ENCODE measurements around the gene KIAA0232.
"Not testable (repeated sequence)": the region's sequence is repeated elsewhere in the genome, so short reads cannot be mapped to it uniquely, and the experiment has no call there.

KIAA0232 gene

DNA sequence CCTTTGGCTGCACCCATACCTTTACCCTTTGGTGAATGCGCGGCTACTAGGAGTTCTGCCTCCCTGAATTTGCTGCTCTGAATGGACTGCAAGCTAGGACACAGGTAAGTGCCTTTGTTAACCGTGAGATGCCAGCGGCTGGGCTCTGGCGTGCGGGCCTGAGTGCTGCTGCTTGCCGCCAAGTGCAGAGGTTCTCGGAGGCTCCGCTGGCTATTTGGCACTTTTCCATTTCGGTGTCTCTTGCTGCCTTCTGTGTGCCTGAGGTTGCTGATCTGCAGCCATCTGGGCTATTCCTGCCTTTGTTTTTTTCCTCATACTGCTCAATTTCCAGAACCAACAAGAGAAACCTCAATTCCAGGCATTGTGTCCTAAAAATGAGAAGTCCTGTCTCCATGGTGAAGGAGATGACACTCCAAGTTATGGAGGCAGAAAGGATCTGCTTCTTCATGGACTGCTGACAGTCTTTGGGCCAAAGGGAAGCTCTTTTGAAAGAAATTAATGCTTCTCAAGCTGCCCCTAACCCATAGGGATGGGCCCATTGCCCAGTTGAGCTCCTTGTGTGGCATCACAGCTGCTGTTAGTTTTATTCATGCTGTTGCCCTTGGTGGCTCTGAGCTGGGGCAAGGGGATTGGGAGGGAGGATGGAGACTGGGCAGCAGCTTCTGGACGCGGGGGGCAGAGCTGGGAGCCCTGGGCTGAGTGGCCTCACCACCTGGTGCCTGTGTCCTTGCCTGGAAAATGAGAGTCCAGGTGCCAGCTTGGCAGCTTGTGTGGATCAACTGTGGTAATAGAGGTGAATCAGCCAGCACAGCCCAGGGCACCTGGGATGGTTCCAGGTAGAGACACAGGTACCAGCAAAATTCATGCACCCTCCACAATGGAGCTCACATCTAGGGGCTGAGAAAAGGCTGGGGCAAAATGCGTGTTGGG, 123.3 kb downstream of the KIAA0232 start:
- DNase-seq, result no peak

DNA sequence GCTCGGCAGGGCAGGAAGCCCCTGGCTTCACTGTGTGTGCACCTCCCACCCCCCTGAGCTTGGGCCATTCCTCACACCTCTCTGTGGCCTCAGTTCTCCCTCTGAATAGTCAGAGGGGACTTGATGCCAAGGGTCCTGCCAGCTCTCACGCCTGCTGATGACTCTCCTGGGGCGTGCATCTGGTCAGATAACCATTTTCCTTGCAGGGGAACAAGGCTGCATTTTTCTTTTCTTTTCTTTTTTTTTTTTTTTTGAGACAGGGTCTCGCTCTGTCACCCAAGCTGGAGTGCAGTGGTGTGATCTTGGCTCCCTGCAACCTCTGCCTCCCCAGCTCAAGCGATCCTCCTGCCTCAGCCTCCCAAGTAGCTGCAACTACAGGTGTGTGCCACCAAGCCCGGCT, 124.0 kb downstream of the KIAA0232 start:
- DNase-seq, result not testable (repeated sequence)

DNA sequence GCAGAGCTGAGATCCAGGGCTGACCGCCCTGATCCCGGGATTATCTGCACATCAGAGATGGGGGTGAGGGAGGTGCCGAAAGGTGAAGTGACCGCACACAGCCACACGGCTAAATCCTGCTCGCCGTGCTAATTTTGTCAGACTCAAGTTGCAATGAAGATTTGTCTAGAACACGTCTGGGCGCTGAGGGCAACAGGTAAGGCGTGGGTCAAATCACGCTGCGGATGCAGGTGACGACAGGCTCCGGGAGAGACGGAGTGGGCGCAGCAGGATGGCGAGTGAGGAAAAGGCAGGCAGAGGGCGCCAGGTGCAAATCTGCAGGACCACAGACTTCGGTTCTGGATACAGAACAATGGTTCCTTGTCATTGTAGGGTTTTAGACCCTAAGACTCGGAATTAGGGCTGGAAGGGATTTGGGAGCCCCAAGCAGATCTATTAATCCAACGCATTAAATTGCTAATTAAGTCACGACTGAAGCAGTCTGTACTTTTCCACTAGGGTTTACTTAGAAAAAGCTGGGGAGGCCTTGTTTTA, 125.2 kb downstream of the KIAA0232 start:
- DNase-seq, result peak; percentile 65

DNA sequence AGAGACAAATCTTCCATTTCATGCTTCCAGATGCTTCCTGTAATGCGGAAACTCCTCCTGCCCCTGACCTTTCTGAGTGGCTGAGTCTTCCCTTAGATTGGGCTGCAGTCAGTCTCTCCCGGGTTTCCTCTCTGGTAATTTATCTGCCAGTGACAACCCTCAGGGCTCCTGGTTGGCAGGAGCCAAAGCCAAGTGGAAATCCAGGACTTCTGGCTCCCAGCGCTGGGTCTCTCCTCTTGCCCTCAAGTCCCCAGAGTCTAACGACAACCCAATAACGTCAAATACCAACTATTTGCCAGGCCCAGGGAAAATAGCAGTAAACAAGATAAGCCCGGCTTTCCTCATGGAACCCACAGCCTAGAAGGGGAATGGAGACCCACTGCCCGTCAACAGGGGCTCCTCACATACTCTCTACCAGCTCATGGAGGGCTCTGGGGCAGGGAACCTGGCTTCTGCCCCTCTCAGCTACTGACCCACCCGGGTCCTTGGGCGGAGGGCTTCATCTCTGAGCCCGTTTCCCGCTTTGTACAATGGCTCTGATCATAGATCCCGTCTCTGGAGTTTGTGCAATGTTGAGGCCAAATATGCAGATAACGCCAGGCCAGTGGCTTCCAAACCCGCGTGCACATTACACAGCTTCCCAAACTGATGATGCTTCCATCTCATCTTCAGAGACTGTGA, 126.0 kb downstream of the KIAA0232 start:
- DNase-seq, result peak; percentile 23

DNA sequence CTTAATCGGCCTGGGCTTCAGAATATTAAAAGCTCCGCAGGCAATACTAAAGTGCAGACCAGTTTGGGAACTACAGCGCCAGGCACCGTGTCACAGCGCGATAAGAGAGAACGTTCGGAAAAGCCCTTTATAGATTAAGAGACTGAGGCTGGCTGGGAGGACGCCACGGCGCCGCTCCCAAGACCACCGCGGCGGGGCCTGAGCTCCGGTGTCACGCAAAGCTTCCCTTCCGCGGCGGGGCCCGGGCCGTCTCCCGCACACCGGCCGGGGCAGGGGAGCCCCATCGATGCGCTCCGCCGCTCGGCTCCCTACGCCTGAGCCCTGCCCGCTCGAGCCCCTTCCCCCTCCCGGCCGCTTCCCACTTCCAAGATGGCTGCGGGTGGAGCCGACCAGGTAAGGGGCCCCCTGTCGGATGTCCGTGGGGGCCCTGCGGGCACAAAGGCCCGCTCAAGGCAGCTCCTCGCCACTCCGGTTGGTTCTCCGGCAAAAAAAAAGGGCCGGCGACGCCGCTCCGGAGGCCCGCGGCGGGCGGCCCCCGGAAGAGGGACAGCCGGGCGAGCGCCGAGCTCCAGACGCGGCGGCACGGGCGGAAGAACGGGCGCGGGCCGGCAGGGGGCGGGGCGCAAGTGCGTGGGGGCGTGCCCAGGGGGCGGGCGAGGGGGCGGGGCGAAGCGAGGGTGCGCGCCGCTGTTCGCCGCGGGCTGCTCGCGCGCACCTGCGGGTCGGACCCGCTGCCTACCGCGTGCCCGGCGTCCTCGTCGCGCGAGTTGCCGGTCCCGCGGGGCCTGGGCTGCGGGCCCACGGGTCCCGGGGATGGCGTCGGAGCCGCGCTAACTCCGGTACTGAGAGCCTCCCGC, 126.8 kb downstream of the KIAA0232 start, which contains the start of gene TBC1D14:
Gene TBC1D14 (plus strand): TSS at position 714 of the 857 bp plus-strand sequence. CDS start 13,564 bp downstream, outside the sequence.
- peak; percentile 84 for DNase-seq

DNA sequence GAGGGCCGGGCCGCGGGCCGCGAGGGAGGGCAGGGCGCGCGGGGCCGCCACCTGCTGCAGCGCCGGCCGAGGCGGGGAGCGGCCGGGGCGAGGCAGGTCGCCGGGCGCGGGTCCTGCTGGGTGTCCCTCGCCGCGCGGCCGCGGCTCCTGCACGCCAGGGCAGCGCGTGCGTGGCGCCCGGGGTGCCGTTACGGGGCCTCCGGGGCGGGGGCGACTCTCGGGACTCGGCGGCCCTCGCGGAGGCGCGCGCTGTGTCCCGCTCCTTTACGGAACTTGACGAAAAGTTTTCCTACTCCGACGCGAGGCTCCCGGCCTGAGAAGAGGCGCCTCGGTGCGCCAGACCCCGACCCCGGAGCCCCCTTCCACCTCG, 127.4 kb downstream of the KIAA0232 start:
- DNase-seq, result peak; percentile 67

DNA sequence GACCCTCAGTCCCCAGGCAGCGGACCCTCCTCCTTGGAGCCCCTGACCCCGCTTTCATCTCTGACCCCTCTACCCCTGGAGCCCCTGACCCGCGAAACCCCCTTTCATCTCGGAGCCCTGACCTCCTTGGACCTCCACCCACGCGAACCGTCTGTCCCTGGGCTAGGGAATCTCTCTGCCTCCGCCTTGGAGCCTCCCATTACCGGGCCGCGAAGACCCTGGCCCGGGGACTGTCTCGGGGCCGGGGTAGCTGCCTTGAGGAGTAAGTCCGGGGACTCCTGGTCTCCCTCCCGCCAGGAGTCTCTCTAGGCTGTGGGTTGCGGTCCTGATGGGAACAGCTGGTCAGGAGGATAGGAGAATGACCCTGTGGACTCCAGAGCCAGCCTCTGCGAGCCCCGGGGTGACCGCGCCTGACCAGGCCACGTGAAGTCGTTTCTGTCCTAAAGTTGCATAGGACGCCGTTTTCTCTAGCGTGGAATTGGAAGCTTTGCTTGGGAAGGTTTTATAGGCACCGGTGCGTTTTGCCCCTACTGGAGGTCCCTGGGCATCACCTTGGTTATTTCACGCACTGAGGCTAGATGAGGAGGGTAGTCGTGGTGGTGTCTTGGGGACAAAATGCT, 127.9 kb downstream of the KIAA0232 start:
- DNase-seq, result peak; percentile 14

DNA sequence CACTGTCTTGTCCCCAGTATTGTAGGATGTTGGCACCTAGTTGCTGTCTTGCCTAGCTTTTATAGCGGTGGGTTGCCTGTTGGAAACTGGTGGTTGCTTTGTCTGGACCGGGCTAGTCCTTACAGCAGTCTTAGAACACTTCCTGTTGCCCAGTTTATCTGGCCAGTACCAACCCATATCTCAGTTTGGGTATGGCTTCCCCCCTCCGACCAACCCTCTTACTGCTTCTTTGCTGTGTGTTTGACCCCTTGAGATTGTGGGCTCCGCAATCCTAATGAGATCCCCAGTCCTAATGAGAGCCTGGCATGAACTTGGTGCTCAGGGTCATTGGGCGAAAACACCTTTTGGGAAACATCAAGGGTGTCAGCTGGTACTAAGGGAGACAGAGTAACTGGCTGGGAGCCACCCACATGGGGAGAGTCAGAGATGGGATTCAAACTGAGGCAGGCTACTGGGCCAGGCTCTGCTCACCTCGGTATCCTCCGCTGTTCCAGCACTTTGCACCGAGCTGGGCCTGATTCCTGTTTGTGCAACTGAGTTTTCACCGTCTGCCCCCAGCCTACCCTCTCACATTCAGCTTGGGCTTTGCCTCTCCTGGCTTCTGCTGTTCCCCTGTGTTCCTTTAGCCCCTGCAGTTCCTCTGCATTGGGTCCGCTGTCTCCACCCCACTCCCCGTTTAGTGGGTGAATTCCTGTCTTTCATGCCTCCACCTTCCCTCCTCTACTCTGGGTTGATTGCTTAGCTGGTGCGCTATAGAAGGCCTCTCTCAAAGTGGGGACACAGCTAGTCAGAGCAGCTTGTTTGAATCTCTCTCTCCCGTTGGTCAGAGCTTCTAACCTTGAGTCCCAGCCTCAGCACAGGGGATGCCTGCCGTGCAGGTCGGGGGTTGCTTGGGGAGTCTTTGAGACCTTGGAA, 128.7 kb downstream of the KIAA0232 start:
- no peak for DNase-seq

DNA sequence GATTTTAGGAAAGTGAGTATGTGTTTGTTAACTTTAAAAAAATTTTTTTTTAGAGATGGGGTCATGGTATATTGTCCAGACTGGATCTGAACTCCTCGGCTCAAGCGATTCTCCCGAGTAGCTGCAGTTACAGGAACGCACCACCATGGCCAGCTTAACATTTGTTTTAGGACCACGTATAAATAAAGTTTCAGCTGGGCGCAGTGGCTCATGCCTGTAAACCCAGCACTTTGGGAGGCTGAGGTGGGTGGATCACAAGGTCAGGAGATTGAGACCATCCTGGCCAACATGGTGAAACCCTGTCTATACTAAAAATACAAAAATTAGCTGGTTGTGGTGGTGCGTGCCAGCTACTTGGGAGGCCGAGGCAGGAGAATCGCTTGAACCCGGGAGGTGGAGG, 129.4 kb downstream of the KIAA0232 start:
- not testable (repeated sequence) for DNase-seq

DNA sequence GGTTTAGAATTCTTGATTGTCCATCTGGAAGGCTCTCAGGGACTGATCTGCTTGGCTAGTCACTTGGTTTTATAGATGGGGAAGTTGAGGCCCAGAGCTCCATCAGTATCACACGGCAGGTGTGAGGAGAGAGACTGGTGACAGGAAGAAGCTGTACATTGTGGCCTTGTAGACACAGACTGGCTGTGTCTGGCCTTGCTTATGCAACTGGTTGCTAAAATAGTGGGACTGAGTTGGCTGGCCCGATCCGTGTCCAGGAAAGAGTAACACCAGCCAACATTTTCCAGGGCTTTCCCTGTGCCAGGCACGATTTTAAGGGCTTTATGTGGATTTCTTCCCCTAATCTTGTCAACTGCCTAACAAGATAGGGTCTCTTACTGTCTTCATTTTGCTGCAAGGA, 129.9 kb downstream of the KIAA0232 start:
- no peak for DNase-seq

DNA sequence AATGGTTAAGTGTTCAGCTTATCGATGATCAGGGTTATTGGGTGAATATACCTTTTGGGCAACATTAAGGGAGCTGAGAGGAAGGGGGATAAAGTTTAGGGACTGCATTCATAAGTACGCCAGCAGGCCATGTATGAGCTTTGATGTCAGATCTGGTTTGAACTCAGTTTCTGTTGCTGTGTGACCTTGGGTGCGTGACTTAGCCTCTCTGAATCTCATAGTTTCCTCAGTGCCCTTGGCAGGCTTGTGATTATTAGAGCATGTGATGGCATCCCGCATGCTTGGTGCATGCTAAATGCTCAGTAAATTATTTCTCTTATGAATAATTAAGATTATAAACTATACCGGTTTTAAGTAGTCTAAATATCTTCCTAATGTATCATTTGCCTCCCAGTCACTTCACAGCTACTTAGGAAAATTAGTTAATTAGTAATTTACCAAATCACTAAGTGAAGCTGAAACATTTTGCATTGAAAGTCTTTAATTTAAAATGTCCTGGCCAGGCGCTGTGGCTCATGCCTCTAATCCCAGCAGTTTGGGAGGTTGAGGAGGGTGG, 130.9 kb downstream of the KIAA0232 start:
- DNase-seq, result no peak

DNA sequence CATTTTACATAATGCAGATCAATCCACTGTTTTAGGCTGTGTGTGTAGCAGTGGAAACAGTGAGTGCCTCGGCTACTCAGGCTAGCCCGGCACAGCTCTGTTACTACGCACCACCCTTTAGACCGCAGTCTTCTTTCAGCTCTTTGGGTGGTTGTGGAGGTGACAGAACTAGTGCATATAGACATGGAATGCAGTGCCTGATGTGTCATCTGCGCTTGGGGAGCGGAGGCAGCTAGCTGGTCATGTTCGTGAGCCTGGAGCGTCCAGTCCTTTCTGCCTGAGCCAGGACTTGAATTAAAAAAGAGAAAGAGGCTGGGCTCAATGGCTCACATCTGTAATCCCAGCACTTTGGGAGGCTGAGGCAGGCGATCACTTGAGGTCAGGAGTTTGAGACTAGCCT, 131.9 kb downstream of the KIAA0232 start:
- no peak for DNase-seq

DNA sequence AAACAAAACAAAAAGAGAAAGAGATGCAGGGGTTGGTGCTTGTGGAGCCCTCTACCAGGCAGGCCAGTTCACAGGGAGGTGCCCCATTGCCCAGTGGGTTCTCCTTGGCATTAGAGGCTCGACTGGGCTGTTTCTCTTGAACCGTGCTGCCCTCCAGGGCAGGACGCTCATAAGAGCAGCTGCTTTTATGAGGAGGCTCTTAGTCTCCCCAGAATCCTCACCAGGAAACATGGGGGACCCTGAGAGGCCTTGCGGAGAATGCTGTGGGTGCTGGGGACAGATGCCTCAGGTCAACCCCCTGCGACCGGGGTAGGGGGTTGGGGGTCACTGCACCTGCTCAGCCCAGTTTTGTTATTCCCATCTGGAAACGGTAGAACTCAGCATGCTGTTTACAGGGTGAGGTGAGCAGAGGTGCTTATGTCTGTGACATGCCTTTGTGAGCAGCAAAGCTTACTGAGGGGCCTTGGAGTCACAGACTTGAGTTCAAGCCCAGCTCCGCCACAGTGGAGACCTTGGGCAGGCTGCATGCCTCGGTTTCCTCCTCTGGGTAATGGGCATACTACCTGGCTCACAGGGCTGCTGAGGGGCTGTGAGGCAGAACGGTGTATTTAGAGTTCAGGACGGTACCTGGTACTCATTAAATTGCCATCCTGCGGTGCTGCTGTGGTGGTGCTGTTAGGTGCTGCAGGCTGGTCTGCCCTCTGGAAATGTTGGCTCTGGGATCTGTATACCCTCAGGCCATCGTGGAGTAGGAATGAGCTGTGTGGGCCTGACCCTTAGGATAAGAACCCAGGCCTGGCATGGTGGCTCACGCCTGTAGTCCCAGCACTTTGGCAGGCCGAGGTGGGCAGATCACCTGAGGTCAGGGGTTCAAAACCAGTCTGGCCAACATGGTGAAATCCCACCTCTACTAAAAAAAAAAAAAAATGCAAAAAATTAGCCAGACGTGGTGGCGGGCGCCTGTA, 132.8 kb downstream of the KIAA0232 start:
- DNase-seq, result no peak

DNA sequence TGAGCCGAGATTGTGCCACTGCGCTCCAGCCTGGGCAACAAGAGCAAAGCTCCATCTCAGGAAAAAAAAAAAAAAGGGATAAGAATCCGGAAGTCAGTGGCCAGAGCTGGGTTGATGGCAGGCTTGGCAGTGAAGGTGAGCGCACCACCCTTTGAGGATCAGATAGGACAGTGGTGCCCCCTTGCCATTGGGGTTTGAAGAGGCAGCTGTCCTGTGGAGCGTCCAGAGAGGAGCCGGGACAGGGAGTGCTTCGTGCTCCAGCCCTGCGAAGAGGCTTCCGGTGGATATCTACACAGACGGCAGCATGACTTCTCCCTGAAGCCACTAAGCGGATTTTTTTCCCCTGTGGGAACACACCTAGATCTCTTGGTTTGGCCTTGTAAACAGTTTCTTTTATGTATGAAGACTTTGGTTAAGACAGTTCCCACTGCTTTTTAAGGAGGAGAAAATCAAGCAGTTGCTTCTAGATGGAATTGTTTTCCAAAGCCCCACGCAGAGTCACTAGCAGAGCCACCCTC, 133.6 kb downstream of the KIAA0232 start:
- no peak for DNase-seq

DNA sequence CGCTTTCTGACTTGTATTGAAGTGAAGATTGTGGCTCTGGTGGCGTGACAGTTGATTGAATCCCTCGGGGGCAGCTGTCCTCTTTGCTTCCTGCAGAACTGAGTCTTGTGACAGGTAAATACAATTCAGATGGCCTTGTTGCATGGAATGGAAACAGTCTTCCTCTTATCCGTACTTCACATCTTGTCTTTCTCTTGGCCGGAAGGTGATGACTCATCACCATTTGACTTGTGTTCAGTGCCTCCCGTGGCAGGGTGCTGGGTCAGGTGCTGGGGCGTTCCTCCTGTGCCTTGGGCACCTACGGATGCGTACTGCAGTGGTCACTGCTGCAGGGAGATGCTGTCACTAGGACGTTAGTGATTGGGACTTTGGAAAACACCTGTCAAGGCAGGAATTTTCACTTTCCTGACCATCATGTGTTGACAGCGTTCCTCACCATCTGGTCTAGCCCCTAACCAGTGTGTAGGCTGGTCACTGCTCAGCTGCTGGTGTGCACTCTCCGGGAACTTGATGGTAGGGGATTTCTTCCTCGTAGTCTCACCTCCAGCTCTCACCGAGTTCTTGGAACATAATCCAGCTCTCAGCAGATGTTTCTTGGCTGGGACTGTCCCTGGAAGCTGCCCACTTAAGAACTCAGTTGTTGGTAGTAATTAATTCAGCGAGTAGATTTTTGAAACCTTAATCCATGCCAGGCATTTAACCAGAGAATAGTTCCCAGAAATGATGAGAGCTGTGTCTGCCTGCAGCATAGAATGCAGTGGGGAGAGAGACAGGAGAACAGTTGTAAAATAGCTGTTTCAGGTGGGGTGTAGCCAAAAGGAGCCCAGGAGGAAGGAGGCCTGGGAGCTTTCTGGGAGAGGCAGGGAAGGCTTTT, 134.3 kb downstream of the KIAA0232 start:
- DNase-seq, result no peak

DNA sequence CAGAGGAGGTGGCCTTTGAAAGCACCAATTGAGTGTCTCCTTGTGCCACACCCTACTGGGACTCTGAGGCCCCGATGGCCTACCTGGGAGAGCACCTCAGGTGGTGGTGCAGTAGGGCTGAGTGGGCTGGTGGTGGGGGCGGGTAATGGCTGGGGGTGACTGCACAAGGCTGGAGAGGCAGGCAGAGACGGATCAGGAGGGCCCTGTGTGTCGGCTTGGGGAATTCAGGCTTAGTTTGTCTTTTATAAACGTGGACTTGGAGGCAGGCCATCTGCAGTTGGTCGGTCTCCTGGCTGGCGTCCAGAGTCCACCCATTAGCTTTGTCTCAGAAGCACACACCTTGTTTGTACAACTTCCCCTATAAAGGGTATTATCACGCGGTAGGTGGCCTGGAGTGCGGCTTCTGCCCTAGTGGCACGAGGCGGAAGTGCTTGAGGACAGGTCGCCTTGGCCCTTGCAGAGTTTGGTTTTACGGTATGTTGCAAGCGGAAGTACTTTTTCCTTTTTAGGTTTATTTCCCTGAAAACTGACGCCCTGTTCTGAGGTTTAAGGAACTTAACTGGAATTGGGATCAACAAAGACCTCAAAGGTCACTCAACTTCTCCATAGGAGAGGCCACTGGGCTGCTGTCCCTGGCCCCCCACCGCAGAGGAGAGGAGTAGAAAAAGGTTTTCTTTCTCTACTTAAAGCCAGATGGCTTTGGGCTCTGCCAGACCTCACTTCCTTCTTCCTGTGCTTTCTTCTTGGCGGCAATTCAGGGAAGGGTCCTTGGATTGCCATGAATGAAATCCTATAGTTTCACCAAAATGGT, 135.1 kb downstream of the KIAA0232 start:
- peak; percentile 97 for DNase-seq

DNA sequence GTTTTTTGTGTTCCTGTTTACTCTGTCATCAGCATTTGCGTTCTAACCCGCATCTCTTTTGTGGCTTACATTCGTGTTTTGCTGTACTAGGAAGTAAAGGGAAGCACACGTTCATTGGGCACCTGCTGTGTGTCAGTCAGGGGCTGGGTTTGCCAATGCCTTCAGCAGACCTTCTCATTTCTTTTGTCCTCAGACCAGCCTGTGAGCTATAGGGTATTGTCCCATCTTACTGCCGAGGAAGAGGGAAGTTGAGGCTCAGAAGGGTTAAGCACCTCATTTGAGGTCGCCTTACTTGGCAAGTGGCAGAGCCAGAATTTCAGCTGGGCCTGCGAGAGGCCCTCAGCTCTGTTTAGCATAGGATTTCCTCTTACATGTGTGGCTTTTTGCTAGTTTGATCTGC, 135.8 kb downstream of the KIAA0232 start:
- peak; percentile 39 for DNase-seq

Measured in NCI-H146 (cell line).